ENCODE measurements around the gene THOC5.
"Not testable (repeated sequence)": the region's sequence is repeated elsewhere in the genome, so short reads cannot be mapped to it uniquely, and the experiment has no call there.

Gene THOC5

GRCh38 chr22:29559853-29560252 is 6.3 kb upstream of the THOC5 start:
- no peak for DNase-seq

GRCh38 chr22:29559030-29559429 is 5.5 kb upstream of the THOC5 start:
- DNase-seq = no peak

GRCh38 chr22:29555065-29555644 is 1.6 kb upstream of the THOC5 start:
- no peak for DNase-seq

GRCh38 chr22:29552357-29552756 is 1.2 kb downstream of the THOC5 start:
- DNase-seq = not testable (repeated sequence)

GRCh38 chr22:29550005-29550404 is 3.6 kb downstream of the THOC5 start:
- no peak for DNase-seq

- DNase-seq = not testable (repeated sequence)
Observed at GRCh38 chr22:29545045-29545444, 8.5 kb downstream of the THOC5 start.

GRCh38 chr22:29541845-29542244 is 11.7 kb downstream of the THOC5 start:
- DNase-seq = no peak

GRCh38 chr22:29539105-29539504 is 14.5 kb downstream of the THOC5 start:
- no peak for DNase-seq

- DNase-seq = no peak
Observed at GRCh38 chr22:29536411-29536810, 17.1 kb downstream of the THOC5 start.

- DNase-seq = no peak
Observed at GRCh38 chr22:29531419-29531818, 22.1 kb downstream of the THOC5 start.

GRCh38 chr22:29530716-29531115 is 22.8 kb downstream of the THOC5 start:
- no peak for DNase-seq

- no peak for DNase-seq
Observed at GRCh38 chr22:29528144-29528543, 25.4 kb downstream of the THOC5 start.

GRCh38 chr22:29524442-29525191 is 28.9 kb downstream of the THOC5 start:
- no peak for DNase-seq

GRCh38 chr22:29523761-29524160 is 29.8 kb downstream of the THOC5 start:
- DNase-seq = no peak

- no peak for DNase-seq
Observed at GRCh38 chr22:29521526-29521925, 32.0 kb downstream of the THOC5 start.

GRCh38 chr22:29520851-29521250 is 32.7 kb downstream of the THOC5 start:
- no peak for DNase-seq

GRCh38 chr22:29519996-29520395 is 33.6 kb downstream of the THOC5 start:
- no peak for DNase-seq

- no peak for DNase-seq
Observed at GRCh38 chr22:29518427-29518826, 35.1 kb downstream of the THOC5 start.

- DNase-seq = no peak
Observed at GRCh38 chr22:29517215-29517908, 36.2 kb downstream of the THOC5 start.

GRCh38 chr22:29512031-29512430 is 41.5 kb downstream of the THOC5 start:
- DNase-seq = no peak

GRCh38 chr22:29511126-29511862 is 42.3 kb downstream of the THOC5 start:
- no peak for DNase-seq

- DNase-seq = no peak
Observed at GRCh38 chr22:29510542-29510941, 43.0 kb downstream of the THOC5 start.

GRCh38 chr22:29509815-29510214 is 43.7 kb downstream of the THOC5 start:
- DNase-seq = no peak
